NCI-H2107 (cell line): ENCODE measurements around the gene TNRC18.
"Not testable (repeated sequence)": the region's sequence is repeated elsewhere in the genome, so short reads cannot be mapped to it uniquely, and the experiment has no call there.

Experiments
- DNase-seq: peaks from one replicate; lab custom pipeline; 2025; lab: John Stamatoyannopoulos, UW

TNRC18 gene

DNA sequence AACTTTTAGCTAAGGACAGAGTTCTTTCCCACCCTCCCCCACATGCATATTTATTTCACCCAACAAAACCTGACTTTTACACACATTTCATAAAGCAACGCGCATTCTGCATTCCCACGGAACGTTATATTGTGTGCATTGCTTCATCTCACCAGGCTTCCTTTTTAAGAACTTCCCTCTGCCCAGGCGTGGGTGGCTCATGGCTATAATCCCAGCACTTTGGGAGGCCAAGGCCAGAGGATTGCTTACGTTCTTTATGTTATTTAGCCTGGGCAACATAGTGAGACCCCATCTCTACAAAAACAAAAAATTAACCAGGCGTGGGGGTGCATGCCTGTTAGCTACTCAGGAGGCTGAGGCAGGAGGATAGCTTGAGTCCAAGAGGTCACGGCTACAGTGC, 155.8 kb downstream of the TNRC18 start:
- not testable (repeated sequence) for DNase-seq

DNA sequence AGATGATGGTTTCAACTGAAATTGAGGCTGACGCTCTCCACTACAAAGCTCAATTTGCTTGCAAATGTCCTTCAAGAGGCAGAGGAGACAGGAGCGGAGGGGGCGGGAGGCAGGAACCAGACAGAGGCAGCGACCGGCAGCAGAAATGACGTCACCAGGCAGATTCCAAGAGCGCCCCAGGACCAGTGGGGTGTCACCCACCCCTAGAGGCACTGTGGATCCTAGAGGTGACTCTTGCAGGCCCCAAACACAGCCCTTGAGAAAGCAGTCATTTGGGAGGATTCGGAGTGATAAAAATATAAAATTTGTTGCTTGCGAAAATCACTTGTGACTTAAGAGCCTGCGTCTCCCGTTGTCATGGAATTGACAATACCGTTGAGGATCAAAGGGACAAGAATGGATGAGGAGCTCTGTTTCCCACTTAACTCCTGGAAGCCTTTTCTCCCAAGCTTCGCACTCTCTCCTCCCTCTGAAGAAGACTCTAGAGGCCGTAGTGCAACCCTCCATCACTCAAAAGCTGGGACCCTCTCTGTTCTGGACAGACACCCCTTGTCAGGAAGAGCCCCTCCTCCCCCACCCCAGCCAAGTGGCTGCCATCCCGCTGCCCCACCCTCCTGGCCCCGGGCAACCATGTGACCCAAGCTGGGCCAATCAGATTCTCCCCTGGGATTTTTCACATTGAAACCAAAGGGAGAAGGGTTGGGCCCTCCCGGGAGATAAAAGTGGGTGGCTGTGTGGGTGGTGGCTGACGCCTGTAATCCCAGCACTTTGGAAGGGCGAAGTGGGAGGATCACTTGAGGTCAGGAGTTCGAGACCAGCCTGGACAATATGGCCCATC, 157.2 kb downstream of the TNRC18 start:
- DNase-seq: no peak

DNA sequence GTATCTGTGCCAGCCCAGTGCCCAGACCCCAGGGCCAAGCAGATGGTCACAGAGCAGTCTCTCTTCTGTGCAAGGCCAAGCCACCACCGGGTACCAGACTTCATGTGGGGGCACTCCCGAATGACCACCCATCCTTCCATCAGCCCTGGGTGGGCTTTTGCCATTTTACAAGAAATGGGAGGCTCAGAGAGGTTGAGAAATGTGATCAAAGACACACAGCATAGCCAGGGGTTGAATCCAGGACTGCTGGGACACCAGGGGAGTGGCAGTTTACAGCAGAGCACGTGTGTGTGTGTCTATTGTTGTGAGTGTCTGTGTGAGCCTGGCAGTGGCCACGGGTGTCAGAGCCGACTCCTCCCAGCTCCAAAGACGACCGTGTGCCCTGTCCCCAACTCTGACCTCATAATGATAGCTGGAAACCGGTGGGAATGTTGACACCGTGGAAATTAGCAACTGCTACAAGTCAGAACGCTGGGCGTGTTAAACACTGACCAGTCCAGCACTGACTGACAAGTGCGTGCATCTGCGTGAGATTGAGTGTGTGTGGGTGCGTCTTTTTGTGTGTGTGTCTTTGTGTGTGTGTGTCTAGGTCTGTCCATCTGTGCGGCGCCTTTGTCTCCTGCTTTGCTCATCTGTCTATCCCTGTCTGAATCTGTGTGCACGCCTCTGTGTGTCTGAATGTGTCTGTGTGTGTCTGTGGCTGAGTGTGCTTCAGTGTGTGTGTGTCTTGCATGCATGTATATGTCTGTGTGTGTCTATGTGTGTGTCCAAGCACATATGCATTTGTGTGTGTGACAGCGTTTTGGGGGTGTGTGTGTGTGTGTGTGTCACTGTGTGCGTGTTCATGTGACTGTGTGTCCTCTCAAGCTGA, 158.1 kb downstream of the TNRC18 start:
- no peak for DNase-seq

DNA sequence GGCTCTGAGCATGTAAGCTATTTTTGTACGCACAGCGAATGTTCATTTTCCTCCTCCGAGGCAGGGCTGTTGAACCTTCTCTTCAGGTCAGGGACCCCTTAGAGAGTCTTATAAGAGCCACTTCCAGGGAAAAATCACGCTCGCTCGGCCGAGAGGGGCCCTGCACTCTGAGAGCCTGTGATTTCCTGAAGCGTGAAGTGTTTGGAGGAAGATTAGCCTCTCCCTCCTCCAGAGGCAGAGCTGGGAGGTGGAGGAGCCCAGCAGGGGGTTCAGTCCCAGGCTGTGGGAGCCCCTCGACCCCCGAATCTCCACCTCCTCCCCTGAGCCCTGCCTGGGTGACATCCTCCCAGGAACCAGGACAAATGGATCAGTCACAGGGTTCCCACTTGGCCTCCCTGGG, 160.6 kb downstream of the TNRC18 start:
- DNase-seq: not testable (repeated sequence)

DNA sequence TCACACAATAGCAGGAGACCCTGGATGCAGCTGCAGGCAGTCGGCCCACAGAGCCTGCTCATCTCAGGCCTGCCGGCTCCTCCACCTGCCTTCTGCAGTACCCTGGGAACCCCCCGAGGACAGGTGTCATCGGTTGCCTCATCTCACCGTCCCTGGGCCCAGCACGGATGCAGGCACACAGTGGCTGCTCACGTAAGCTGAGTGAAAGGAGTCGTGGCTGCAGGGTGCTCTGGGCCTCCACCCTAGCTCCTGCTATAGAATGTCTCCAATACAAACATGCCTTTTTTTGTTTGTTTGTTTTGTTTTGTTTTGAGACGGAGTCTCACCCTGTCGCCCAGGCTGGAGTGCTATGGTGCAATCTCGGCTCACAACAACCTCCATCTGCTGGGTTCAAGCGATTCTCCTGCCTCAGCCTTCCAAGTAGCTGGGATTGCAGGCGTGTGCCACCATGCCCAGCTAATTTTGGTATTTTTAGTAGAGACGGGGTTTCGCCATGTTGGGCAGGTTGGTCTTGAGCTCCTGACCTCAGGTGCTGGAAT, 163.0 kb downstream of the TNRC18 start:
- not testable (repeated sequence) for DNase-seq
